RWPE1 (cell line): Measurements from ENCODE around the gene CHERP.

Source experiments
- CTCF ChIA-PET: fragments of 350-600 bp; sonication (Branson Sonifier 250); formaldehyde crosslinking; extraction: SDS; loops from one replicate; lab custom pipeline; 2021; lab: Yijun Ruan, JAX
- POLR2A ChIA-PET: fragments of 400-600 bp; formaldehyde crosslinking; extraction: SDS; loops from one replicate; lab custom pipeline; 2020; ENCODE audit warnings: antibody characterized with exemption; ENCODE audit not compliant: low non-redundant PET; lab: Yijun Ruan, JAX
- DNase-seq: peaks from one replicate; pipeline ENCODE4 v3.0.0; 2012; ENCODE audit warnings: low spot score
- H3K27ac ChIP-seq: fragments of 450-650 bp; 2 replicates; pipeline ENCODE4 v1.5.1; 2017
- CTCF ChIP-seq: fragments of 450-650 bp; conservative IDR thresholded peaks from 2 replicates; pipeline ENCODE4 v1.5.1; 2017; ENCODE audit warnings: low read depth, mild to moderate bottlenecking

CHERP gene

GRCh38 chr19:16542910-16543472 is 754 bp upstream of the CHERP start:
- H3K27ac ChIP-seq = peak overlapping the region; percentile 84
- no peak for TF ChIP-seq CTCF
- POLR2A ChIA-PET = interaction anchor here (0.6 kb wide), 1 partner anchor 14 kb away, joined by 5 read pairs; no protein-coding TSS in a partner anchor
- DNase-seq = no peak
- CTCF ChIA-PET = interaction anchor here (0.7 kb wide), 1 partner anchor 85 kb away, joined by 6 read pairs; the partner anchor contains the start of gene MED26

- no peak for TF ChIP-seq CTCF
- H3K27ac ChIP-seq = peak overlapping the region; percentile 84
- ChIA-PET POLR2A (interaction anchor here (0.7 kb wide), 1 partner anchor 154 kb away, joined by 3 read pairs; no protein-coding TSS in a partner anchor), CTCF (interaction anchor here (0.7 to 0.8 kb wide), 2 partner anchors 17 to 122 kb away, joined by 3 to 4 read pairs; no protein-coding TSS in a partner anchor)
- DNase-seq = no peak
These were observed 652 bp downstream of the CHERP start for GRCh38 chr19:16541526-16542044.

- H3K27ac ChIP-seq = no peak overlapping the region
- no peak for TF ChIP-seq CTCF
- no peak for DNase-seq
- POLR2A ChIA-PET = interaction anchor here (0.7 kb wide), 1 partner anchor 465 kb away, joined by 3 read pairs; the partner anchor contains the start of gene TPM4
- CTCF ChIA-PET = interaction anchor here (0.7 kb wide), 1 partner anchor 122 kb away, joined by 3 read pairs; no protein-coding TSS in a partner anchor
These were observed 1.3 kb downstream of the CHERP start for GRCh38 chr19:16540948-16541347.

GRCh38 chr19:16537111-16537510 is 5.1 kb downstream of the CHERP start:
- DNase-seq = no peak
- ChIA-PET POLR2A (interaction anchor here (0.7 kb wide), 1 partner anchor 271 kb away, joined by 4 read pairs; no protein-coding TSS in a partner anchor), CTCF (no interaction called here)
- TF ChIP-seq CTCF = no peak
- no peak overlapping the region for H3K27ac ChIP-seq

- CTCF ChIA-PET = interaction anchor here (1.3 kb wide), 1 partner anchor 12 kb away, joined by 5 read pairs; no protein-coding TSS in a partner anchor
- H3K27ac ChIP-seq = no peak overlapping the region
- no peak for TF ChIP-seq CTCF
- no peak for DNase-seq
- POLR2A ChIA-PET = no interaction called here
These were observed 6.1 kb downstream of the CHERP start for GRCh38 chr19:16536130-16536529.

GRCh38 chr19:16535381-16535780 is 6.9 kb downstream of the CHERP start:
- CTCF ChIA-PET = interaction anchor here (1.0 to 1.3 kb wide), 3 partner anchors 11 to 111 kb away, joined by 3 to 5 read pairs (median 4); no protein-coding TSS in a partner anchor
- DNase-seq = no peak
- POLR2A ChIA-PET = no interaction called here
- no peak overlapping the region for H3K27ac ChIP-seq
- TF ChIP-seq CTCF = no peak
